ENCODE results near the gene TMEM198. TPM values are rescaled to one million over a fixed set of nuclear protein-coding genes. Genes with fewer than 3 reads are reported as not detected.

TMEM198 gene
- total and polyA plus RNA-seq, 2 experiments from 2014 or later, result 5.6 to 13.7 TPM

GRCh38 chr2:219510512-219511135, 33.2 kb upstream of the TMEM198 start:
- H3K79me2 ChIP-seq (replicated peaks; ENCODE audit: insufficient read depth), result no peaks in the 10 kb centered on the region

More at GRCh38 chr2:219510512-219511135, 33.2 kb upstream of the TMEM198 start:
- Mint-ChIP-seq H3K9me3 (no peaks in the 10 kb centered on the region), H3K27ac (no peak overlapping the region), H3K4me1 (peaks cover 72% of the 10 kb centered on the region), H3K36me3 (ENCODE audit: low read depth) (no peaks in the 10 kb centered on the region), H3K4me3 (peak overlapping the region; percentile 68), H3K27me3 (ENCODE audit: insufficient read depth, low read depth, poor library complexity) (peaks cover 64% of the 10 kb centered on the region)
- H3K27ac ChIP-seq (ENCODE audit: low read depth), result no peak overlapping the region
- peak overlapping the region; percentile 38; the same call in 1 of the 2 replicates for H2AFZ ChIP-seq
- no peak for TF ChIP-seq NANOG (IDR thresholded peaks at IDR 0.05; ENCODE audit: borderline replicate concordance)
- TF ChIP-seq ETS1 (IDR thresholded peaks at IDR 0.05), result no peak
- no peak for TF ChIP-seq STAT1 (IDR thresholded peaks at IDR 0.05; ENCODE audit: unreplicated experiment)
- TF ChIP-seq JUNB (IDR thresholded peaks at IDR 0.05; ENCODE audit: unreplicated experiment), result no peak
- TF ChIP-seq ZNF462 (CRISPR knock-in tag; IDR thresholded peaks at IDR 0.05), result no peak
- no peak for TF ChIP-seq ZNF331 (CRISPR knock-in tag; IDR thresholded peaks at IDR 0.05; ENCODE audit: low read depth)
- TF ChIP-seq ZNF114 (CRISPR knock-in tag; IDR thresholded peaks at IDR 0.05), result no peak
- TF ChIP-seq EZH2 (IDR thresholded peaks at IDR 0.05; ENCODE audit: low read depth, unreplicated experiment), result no peak
- TF ChIP-seq CREB1 (CRISPR knock-in tag; IDR thresholded peaks at IDR 0.05; ENCODE audit: low read depth), result no peak
- no peak for TF ChIP-seq CTCF (conservative IDR thresholded peaks at IDR 0.05; ENCODE audit: low read depth in 2 of 2)
- no peak; the same call in 1 of the 2 replicates for TF ChIP-seq POLR2AphosphoS5 (IDR thresholded peaks at IDR 0.05; ENCODE audit: low read depth)
- no peak for TF ChIP-seq EZH2phosphoT487 (IDR thresholded peaks at IDR 0.05; ENCODE audit: unreplicated experiment)
- TF ChIP-seq REST (IDR thresholded peaks at IDR 0.05; ENCODE audit: unreplicated experiment), result no peak
- H3K4me2 ChIP-seq, result peak overlapping the region; percentile 92
- H3K4me1 ChIP-seq (ENCODE audit: insufficient read depth), result peaks cover 70% of the 10 kb centered on the region
- DNase-seq (ENCODE audit: low spot score) (peak; percentile 45), ATAC-seq (no peak)
- H3K9me2 ChIP-seq (ENCODE audit: insufficient read depth), result no peaks in the 10 kb centered on the region
- peak overlapping the region; percentile 67 for H3K4me3 ChIP-seq
- no peaks in the 10 kb centered on the region for H4K20me1 ChIP-seq (replicated peaks; ENCODE audit: insufficient read depth)
- no peaks in the 10 kb centered on the region for H3K36me3 ChIP-seq (ENCODE audit: insufficient read depth)
- H3K27me3 ChIP-seq (ENCODE audit: insufficient read depth), result peaks cover 52% of the 10 kb centered on the region
- peaks cover 17% of the 10 kb centered on the region for H3F3A ChIP-seq (replicated peaks; ENCODE audit: low read depth)

Measured in GM23338 (cell line).